HT-29 (cell line): ENCODE data around the gene SSMEM1. TPM values are rescaled to one million over a fixed set of nuclear protein-coding genes. Genes with fewer than 3 reads are reported as not detected.
"Not testable (repeated sequence)": the region's sequence is repeated elsewhere in the genome, so short reads cannot be mapped to it uniquely, and the experiment has no call there.

Source experiments
- DNase-seq: peaks from one replicate; pipeline ENCODE4 v3.0.0-alpha.2; 2015; ENCODE audit warnings: low spot score
- total RNA-seq: library from RNA; depleted of rRNA; stranded (reverse); fragments of >200 nt; shearing (Covaris generic); gene quantifications from 2 replicates; pipeline ENCODE4 v1.2.3, GENCODE V29; 2014; rRNA removed

Gene SSMEM1
- not detected in 2 replicates for total RNA-seq

GRCh38 chr7:130207642-130208041, at the start of gene SSMEM1:
TSS of gene SSMEM1 (plus strand) at chr7:130207860. CDS start at chr7:130207911, 51 bp downstream.
- DNase-seq: no peak

- no peak for DNase-seq
These were observed 47.6 kb upstream of the SSMEM1 start for GRCh38 chr7:130160023-130160422.

- no peak for DNase-seq
These were observed 47.2 kb upstream of the SSMEM1 start for GRCh38 chr7:130160455-130160854.

- DNase-seq: no peak
These were observed 45.5 kb upstream of the SSMEM1 start for GRCh38 chr7:130162196-130162595.

GRCh38 chr7:130174237-130174959, 33.3 kb upstream of the SSMEM1 start:
- DNase-seq: no peak

- no peak for DNase-seq
These were observed 29.4 kb upstream of the SSMEM1 start for GRCh38 chr7:130178251-130178650.

- DNase-seq: no peak
These were observed 28.0 kb upstream of the SSMEM1 start for GRCh38 chr7:130179631-130180030.

GRCh38 chr7:130180571-130181262, 26.9 kb upstream of the SSMEM1 start:
- DNase-seq: no peak

GRCh38 chr7:130181263-130181605, 26.4 kb upstream of the SSMEM1 start:
- no peak for DNase-seq

GRCh38 chr7:130182990-130183389, 24.7 kb upstream of the SSMEM1 start:
- no peak for DNase-seq

GRCh38 chr7:130184349-130184748, 23.3 kb upstream of the SSMEM1 start:
- not testable (repeated sequence) for DNase-seq

GRCh38 chr7:130187360-130187759, 20.3 kb upstream of the SSMEM1 start:
- DNase-seq: no peak

- no peak for DNase-seq
These were observed 18.3 kb upstream of the SSMEM1 start for GRCh38 chr7:130189343-130189742.

GRCh38 chr7:130191791-130192190, 15.9 kb upstream of the SSMEM1 start:
- no peak for DNase-seq

- no peak for DNase-seq
These were observed 12.3 kb upstream of the SSMEM1 start for GRCh38 chr7:130195396-130195795.

GRCh38 chr7:130196476-130196875, 11.2 kb upstream of the SSMEM1 start:
- DNase-seq: no peak

GRCh38 chr7:130197094-130197493, 10.6 kb upstream of the SSMEM1 start:
- no peak for DNase-seq

- no peak for DNase-seq
These were observed 5.9 kb upstream of the SSMEM1 start for GRCh38 chr7:130201796-130202195.

GRCh38 chr7:130205084-130205947, 2.3 kb upstream of the SSMEM1 start, which contains the start of gene TMEM209:
TSS of gene TMEM209 (minus strand) at chr7:130205406. CDS start at chr7:130205375, 31 bp downstream.
- peak; percentile 98 for DNase-seq

GRCh38 chr7:130207033-130207432, 627 bp upstream of the SSMEM1 start:
- DNase-seq: no peak

GRCh38 chr7:130208516-130208915, 856 bp downstream of the SSMEM1 start:
- DNase-seq: no peak
